Daoy (cell line): ENCODE measurements around the gene MAGEA4. TPM values are rescaled to one million over a fixed set of nuclear protein-coding genes. Genes with fewer than 3 reads are reported as not detected.
"Not testable (repeated sequence)": the region's sequence is repeated elsewhere in the genome, so short reads cannot be mapped to it uniquely, and the experiment has no call there.

Experiments used
- DNase-seq: peaks from one replicate; pipeline ENCODE4 v3.0.0-alpha.2; 2015; ENCODE audit warnings: low read depth
- total RNA-seq: library from RNA; depleted of rRNA; stranded (reverse); fragments of >200 nt; shearing (Covaris generic); gene quantifications from 2 replicates; pipeline ENCODE4 v1.2.3, GENCODE V29; 2014; rRNA removed

The MAGEA4 gene
- not detected in 2 replicates for total RNA-seq

GRCh38 chrX:151912780-151913179, at the start of gene MAGEA4:
TSS of gene MAGEA4 (plus strand) at chrX:151912889. CDS start at chrX:151923665, 10,776 bp downstream.
- DNase-seq: no peak

- peak; percentile 79 for DNase-seq
Measured at GRCh38 chrX:151870602-151871001, 42.1 kb upstream of the MAGEA4 start.

- DNase-seq: peak; percentile 84
Measured at GRCh38 chrX:151871244-151871643, 41.4 kb upstream of the MAGEA4 start.

- DNase-seq: no peak
Measured at GRCh38 chrX:151873096-151873495, 39.6 kb upstream of the MAGEA4 start.

- no peak for DNase-seq
Measured at GRCh38 chrX:151875270-151876026, 37.2 kb upstream of the MAGEA4 start.

GRCh38 chrX:151878574-151878973, 34.1 kb upstream of the MAGEA4 start:
- no peak for DNase-seq

- DNase-seq: no peak
Measured at GRCh38 chrX:151879856-151880255, 32.8 kb upstream of the MAGEA4 start.

- no peak for DNase-seq
Measured at GRCh38 chrX:151880895-151881294, 31.8 kb upstream of the MAGEA4 start.

- DNase-seq: no peak
Measured at GRCh38 chrX:151889421-151889820, 23.3 kb upstream of the MAGEA4 start.

- peak; percentile 13 for DNase-seq
Measured at GRCh38 chrX:151896734-151897474, 15.8 kb upstream of the MAGEA4 start.

- DNase-seq: peak; percentile 22
Measured at GRCh38 chrX:151899622-151900021, 13.1 kb upstream of the MAGEA4 start.

GRCh38 chrX:151901826-151902225, 10.9 kb upstream of the MAGEA4 start:
- no peak for DNase-seq

GRCh38 chrX:151902813-151903591, 9.7 kb upstream of the MAGEA4 start:
- peak; percentile 86 for DNase-seq

GRCh38 chrX:151904989-151905388, 7.7 kb upstream of the MAGEA4 start:
- no peak for DNase-seq

- DNase-seq: no peak
Measured at GRCh38 chrX:151912221-151912620, 468 bp upstream of the MAGEA4 start.

GRCh38 chrX:151918736-151919135, 6.0 kb downstream of the MAGEA4 start:
- DNase-seq: not testable (repeated sequence)

- no peak for DNase-seq
Measured at GRCh38 chrX:151919610-151920009, 6.9 kb downstream of the MAGEA4 start.

- no peak for DNase-seq
Measured at GRCh38 chrX:151920101-151920500, 7.4 kb downstream of the MAGEA4 start.

GRCh38 chrX:151920530-151920929, 7.8 kb downstream of the MAGEA4 start:
- no peak for DNase-seq

- no peak for DNase-seq
Measured at GRCh38 chrX:151921292-151921691, 8.6 kb downstream of the MAGEA4 start.

GRCh38 chrX:151921866-151922265, 9.2 kb downstream of the MAGEA4 start:
- DNase-seq: no peak

GRCh38 chrX:151922692-151923091, 10.0 kb downstream of the MAGEA4 start:
- no peak for DNase-seq
